IPS-20b (cell line): Measurements from ENCODE around the gene BACE1.
"Not testable (repeated sequence)": the region's sequence is repeated elsewhere in the genome, so short reads cannot be mapped to it uniquely, and the experiment has no call there.

Source experiments
- H3K27ac ChIP-seq: one replicate; pipeline ENCODE4 v1.5.1; 2013; ENCODE audit warnings: low read length
- H3K27me3 ChIP-seq: 2 replicates; pipeline ENCODE4 v1.6.1; 2013; ENCODE audit warnings: mild to moderate bottlenecking, low read length, inconsistent platforms; ENCODE audit not compliant: insufficient read depth
- H3K36me3 ChIP-seq: 2 replicates; pipeline ENCODE4 v1.6.1; 2013; ENCODE audit warnings: low read depth, mild to moderate bottlenecking, inconsistent platforms, low read length, moderate library complexity; ENCODE audit not compliant: insufficient read depth
- H3K4me1 ChIP-seq: 2 replicates; pipeline ENCODE4 v1.6.1; 2013; ENCODE audit warnings: mild to moderate bottlenecking, control low read depth, inconsistent platforms, low read length, moderate library complexity; ENCODE audit not compliant: insufficient read depth
- H3K4me3 ChIP-seq: 2 replicates; pipeline ENCODE4 v1.5.1; 2013; ENCODE audit warnings: mild to moderate bottlenecking, low read length, inconsistent platforms
- H3K9ac ChIP-seq: 2 replicates; pipeline ENCODE4 v1.6.1; 2013; ENCODE audit warnings: low read depth, mild to moderate bottlenecking, inconsistent platforms, low read length, moderate library complexity
- H3K9me3 ChIP-seq: 2 replicates; pipeline ENCODE4 v1.6.1; 2013; ENCODE audit warnings: mild to moderate bottlenecking, low read depth, low read length, inconsistent platforms; ENCODE audit not compliant: insufficient read depth

BACE1 gene

DNA sequence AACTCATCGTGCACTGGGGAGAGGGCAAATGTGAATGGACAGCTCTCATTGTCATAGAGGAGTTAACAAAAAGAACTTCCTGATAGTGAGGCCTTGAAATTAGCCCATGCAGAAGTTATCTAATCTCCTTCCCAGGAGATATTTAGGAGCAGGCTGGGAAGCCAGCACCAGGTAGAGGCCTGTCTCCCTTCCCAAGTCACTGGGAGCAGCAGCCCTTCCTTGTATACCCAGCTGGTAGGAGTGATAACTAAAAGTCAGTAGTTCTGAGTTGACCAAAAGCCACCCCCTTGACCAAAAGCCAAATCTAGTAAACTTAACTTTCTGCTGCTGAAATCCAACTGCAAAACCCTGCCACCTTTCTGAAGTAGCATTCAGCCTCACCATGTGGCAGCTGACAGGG lies 26.3 kb downstream of the BACE1 start:
- H3K27me3 ChIP-seq = no peaks in the 10 kb centered on the region
- no peak overlapping the region for H3K4me3 ChIP-seq
- no peaks in the 10 kb centered on the region for H3K4me1 ChIP-seq
- no peak overlapping the region for H3K27ac ChIP-seq
- no peak overlapping the region for H3K9ac ChIP-seq
- peaks cover 64% of the 10 kb centered on the region for H3K36me3 ChIP-seq
- H3K9me3 ChIP-seq = no peaks in the 10 kb centered on the region

DNA sequence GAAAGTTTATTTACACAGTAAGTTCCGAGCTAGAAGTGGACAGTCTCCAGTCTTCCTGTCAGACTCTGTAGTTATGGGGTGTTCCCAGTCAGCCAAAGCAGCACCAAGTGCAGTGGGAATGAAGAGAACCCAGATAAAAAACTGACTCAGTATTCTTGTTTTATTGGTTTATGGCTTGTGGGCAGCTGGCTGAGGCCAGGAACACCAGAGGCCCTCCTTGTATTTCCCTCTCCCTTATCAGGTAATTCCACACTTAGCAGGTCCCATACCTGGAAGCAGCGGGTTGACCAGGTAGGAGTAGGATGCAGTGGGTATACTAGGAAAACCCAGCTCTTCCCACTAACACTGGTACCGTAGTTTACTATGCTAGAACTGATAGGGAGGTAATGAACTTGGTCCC lies 28.4 kb downstream of the BACE1 start:
- H3K9me3 ChIP-seq = no peaks in the 10 kb centered on the region
- no peak overlapping the region for H3K4me3 ChIP-seq
- H3K4me1 ChIP-seq = no peaks in the 10 kb centered on the region
- H3K9ac ChIP-seq = no peak overlapping the region
- H3K27ac ChIP-seq = no peak overlapping the region
- H3K27me3 ChIP-seq = no peaks in the 10 kb centered on the region
- H3K36me3 ChIP-seq = peaks cover 80% of the 10 kb centered on the region

DNA sequence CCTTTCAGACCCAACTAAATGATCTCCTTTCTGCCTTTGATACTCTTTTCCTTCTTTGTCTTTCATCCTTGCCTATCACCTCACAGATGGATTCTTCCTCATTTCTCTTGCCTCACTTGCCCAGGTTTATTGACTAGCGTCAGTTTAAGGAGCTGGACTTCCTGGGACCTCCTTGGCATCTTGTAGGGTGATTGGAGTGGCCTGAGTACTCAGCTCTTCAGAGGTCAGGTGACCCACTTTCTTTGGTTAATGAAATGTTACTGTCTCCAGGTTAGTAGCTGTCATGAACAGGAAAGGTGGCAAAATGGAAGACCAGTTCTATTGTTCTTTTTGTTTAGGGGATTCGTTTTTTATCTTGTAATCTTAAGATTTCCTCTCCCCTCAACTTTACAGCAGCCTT lies 29.5 kb downstream of the BACE1 start:
- Histone ChIP-seq H3K9me3 (no peaks in the 10 kb centered on the region), H3K9ac (no peak overlapping the region), H3K36me3 (peaks cover 91% of the 10 kb centered on the region), H3K27me3 (no peaks in the 10 kb centered on the region), H3K4me1 (no peaks in the 10 kb centered on the region), H3K27ac (no peak overlapping the region), H3K4me3 (no peak overlapping the region)

DNA sequence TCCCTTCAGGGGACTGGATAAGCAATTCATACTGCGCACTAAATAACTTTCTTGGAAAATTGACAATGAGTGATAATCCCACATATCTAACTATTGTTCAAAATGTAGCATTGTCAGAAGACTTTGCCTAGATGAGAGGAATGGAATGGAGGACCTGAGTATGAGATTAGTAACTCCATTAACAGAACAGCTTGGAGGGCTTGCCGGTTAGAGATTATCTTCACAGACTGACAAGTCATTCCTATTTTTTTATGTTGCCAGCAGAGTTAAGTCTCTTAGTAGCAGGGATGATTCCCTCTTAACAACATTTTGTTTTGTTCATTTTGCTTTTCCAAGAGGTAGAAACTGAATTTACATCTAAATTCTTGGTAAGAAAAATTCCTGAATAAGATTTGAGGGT lies 32.0 kb downstream of the BACE1 start:
- no peak overlapping the region for H3K4me3 ChIP-seq
- H3K27ac ChIP-seq = no peak overlapping the region
- no peaks in the 10 kb centered on the region for H3K27me3 ChIP-seq
- no peaks in the 10 kb centered on the region for H3K9me3 ChIP-seq
- peaks cover 93% of the 10 kb centered on the region for H3K36me3 ChIP-seq
- no peak overlapping the region for H3K9ac ChIP-seq
- no peaks in the 10 kb centered on the region for H3K4me1 ChIP-seq

DNA sequence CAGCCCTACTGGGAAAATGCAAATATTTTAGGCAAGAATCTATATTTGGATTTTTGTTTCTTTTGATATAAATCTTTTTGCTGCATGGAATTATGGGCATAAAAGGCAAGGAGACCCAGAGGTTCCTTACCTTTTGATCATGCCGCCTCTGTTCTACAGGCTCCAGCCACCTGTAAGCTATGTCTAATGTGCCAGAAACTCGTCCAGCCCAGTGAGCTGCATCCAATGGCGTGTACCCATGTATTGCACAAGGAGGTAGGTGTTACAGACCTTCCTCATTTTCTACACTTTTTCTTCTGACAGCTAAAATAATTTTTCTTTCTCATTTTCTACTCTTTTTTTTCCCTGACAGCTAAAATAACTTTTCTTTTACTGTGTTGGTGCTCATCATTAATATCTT lies 33.1 kb downstream of the BACE1 start:
- Histone ChIP-seq H3K36me3 (peaks cover 82% of the 10 kb centered on the region), H3K4me3 (no peak overlapping the region), H3K9ac (no peak overlapping the region), H3K4me1 (no peaks in the 10 kb centered on the region), H3K27me3 (no peaks in the 10 kb centered on the region), H3K27ac (no peak overlapping the region), H3K9me3 (no peaks in the 10 kb centered on the region)

DNA sequence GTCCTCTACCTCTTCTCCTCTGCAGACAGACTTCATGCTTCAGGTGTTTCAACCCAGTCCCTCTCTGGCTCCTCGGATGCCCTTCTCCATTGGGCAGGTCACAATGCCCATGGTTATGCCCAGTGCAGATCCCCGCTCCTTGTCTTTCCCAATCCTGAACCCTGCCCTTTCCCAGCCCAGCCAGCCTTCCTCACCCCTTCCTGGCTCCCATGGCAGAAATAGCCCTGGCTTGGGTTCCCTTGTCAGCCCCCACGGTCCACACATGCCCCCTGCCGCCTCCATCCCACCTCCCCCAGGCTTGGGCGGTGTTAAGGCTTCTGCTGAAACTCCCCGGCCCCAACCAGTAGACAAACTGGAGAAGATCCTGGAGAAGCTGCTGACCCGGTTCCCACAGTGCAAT lies 34.2 kb downstream of the BACE1 start:
- H3K36me3 ChIP-seq = peaks cover 71% of the 10 kb centered on the region
- no peak overlapping the region for H3K27ac ChIP-seq

DNA sequence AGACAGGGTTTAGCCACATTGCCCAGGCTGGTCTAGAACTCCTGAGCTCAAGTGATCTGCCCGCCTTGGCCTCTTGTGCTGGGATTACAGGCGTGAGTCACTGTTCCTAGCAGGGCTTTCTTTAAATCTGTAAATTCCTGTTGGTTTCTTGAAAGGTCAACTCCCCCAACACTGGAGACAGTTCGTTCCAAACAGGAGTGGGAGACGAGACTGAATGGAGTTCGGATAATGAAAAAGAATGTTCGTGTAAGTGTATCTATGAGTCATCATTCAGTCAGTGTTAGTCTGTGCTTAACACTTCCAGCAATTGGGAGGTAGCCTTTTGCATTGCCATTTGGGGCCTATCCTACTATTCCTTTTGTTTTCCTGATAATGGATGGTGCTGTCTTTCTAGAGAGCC lies 34.9 kb downstream of the BACE1 start:
- Histone ChIP-seq H3K9me3 (no peaks in the 10 kb centered on the region), H3K4me3 (no peak overlapping the region), H3K27ac (no peak overlapping the region), H3K4me1 (no peaks in the 10 kb centered on the region), H3K27me3 (no peaks in the 10 kb centered on the region), H3K9ac (no peak overlapping the region), H3K36me3 (peaks cover 64% of the 10 kb centered on the region)

More for the DNA sequence above, 34.2 kb downstream of the BACE1 start:
- H3K27me3 ChIP-seq = no peaks in the 10 kb centered on the region
- H3K4me1 ChIP-seq = no peaks in the 10 kb centered on the region
- no peak overlapping the region for H3K9ac ChIP-seq
- no peak overlapping the region for H3K4me3 ChIP-seq
- no peaks in the 10 kb centered on the region for H3K9me3 ChIP-seq

DNA sequence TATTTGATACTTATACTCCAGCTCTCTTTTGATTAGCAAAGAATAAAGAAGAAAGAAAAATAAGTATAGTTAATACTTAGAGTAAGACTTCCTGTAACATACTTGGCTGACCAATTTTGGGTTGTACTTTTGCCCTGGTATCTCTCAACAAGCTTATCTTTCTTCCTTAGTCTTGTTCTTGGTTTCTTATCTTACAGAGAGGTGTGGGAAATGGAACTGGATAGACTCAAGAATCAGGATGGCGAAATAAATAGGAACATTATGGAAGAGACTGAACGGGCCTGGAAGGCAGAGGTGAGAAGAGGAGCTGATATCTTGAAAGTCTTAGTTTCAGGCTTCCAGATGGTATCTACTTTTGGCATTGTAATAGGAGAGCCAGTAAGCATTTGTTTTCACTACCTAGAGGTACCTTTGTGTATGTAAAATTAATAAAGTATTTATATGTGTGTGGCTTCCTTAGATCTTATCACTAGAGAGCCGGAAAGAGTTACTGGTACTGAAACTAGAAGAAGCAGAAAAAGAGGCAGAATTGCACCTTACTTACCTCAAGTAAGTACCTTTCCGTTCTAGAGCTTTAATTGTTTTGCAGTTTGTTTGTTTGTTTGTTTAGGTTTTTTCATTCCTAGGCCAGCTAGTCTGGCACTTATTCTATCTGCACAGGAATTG lies 36.2 kb downstream of the BACE1 start:
- Histone ChIP-seq H3K9ac (no peak overlapping the region), H3K4me1 (no peaks in the 10 kb centered on the region), H3K27ac (no peak overlapping the region), H3K27me3 (no peaks in the 10 kb centered on the region), H3K4me3 (no peak overlapping the region), H3K36me3 (peaks cover 60% of the 10 kb centered on the region), H3K9me3 (no peaks in the 10 kb centered on the region)

DNA sequence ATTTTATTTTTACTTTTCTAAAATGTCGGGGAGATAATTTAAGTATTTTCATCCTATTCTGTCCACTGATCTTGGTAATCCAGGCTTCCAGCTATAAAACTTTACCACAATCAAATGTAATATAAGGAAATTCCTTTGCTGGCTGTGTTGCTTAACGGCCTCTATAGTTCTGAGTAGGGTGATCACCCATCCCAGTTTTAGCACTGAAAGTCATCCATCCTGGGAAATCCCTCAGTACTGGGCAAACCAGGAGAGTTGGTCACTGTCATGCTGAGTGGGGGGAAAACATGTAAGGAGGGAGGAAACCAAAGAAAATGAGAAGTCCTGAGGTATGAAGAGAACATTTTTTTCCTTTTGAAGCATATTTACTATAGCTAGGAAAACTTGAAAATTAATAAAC lies 37.7 kb downstream of the BACE1 start:
- Histone ChIP-seq H3K9me3 (no peaks in the 10 kb centered on the region), H3K4me3 (no peak overlapping the region), H3K27ac (no peak overlapping the region), H3K36me3 (peaks cover 46% of the 10 kb centered on the region), H3K4me1 (0 out of 2 replicates have a peak, but pooled peaks cover 4% of the 10 kb centered on the region), H3K27me3 (no peaks in the 10 kb centered on the region), H3K9ac (no peak overlapping the region)

DNA sequence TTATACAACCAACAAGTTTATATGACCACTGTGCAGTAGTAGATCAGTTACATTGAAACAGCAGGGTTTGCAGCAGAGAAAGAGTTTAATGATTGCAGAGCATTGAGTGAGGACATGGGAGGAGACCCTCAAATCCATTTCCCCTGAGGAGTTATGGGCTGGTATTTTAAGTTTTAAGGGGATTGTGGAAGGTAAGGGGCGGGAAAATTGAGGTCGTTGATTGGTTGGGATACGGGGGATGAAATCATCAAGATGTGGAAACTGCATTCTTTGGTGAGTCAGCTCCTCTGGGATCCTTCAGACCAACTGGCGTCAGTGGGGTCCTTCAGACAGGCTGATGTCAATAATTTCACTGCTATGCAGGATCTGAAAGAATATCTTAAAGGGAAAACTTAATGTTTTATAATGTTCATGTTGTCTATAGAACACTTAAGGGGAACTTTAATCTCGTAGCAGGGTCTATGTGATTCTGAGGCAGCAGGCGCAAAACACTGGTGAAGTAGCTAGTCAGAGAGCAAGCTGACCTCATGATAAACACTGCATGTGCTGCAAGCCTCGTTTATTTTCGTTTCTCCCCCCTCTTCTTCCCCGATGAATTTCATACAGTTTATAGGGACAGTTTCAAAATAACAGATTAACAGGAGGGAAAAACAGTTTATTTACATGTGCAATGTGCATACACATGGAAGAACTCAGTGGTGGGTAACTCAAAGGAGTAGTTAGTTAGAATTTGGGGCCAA lies 42.3 kb downstream of the BACE1 start:
- Histone ChIP-seq H3K4me1 (0 out of 2 replicates have a peak, but pooled peaks cover 4% of the 10 kb centered on the region), H3K36me3 (peaks cover 9% of the 10 kb centered on the region), H3K27ac (no peak overlapping the region), H3K9ac (no peak overlapping the region), H3K4me3 (no peak overlapping the region), H3K27me3 (no peaks in the 10 kb centered on the region), H3K9me3 (no peaks in the 10 kb centered on the region)

DNA sequence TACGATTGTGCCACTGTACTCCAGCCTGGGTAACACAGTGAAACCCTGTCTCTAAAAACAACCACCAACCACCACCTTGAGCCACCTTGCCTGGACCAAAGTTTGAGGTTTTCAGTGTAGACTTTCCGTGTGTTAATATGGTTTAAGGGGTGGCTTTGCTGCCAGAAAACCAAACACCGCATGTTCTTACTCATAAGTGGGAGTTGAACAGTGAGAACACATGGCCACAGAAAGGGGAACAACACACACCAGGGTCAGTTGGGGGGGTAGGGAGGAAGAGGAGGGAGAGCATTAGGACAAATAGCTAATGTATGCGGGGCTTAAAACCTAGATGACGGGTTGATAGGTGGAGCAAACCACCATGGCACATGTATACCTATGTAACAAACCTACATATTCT lies 43.9 kb downstream of the BACE1 start:
- not testable (repeated sequence) for H3K27me3 ChIP-seq, H3K36me3 ChIP-seq, H3K27ac ChIP-seq, H3K4me1 ChIP-seq, H3K4me3 ChIP-seq, H3K9me3 ChIP-seq, H3K9ac ChIP-seq

DNA sequence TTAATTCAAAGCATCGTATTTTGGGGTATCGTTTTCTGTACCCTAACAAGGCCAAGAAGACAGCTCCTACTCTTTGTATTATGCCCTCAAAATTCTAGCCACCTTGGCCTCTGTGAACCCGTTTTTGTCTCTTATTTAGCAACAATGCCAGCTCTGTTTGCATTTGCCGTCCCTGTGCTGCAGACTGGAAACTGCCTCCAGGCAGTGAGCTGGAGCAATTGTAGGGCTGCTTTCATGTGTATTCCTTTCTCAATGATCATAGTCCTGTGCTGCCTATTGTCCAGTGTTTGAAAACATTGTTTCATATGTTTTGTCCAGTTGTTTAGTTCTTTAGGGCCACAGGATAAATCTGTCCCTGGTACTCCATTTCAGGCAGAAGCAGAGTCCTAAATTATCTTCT lies 44.8 kb downstream of the BACE1 start:
- Histone ChIP-seq H3K4me1 (peaks cover 4% of the 10 kb centered on the region; the same call in 1 of the 2 replicates), H3K36me3 (peaks cover 9% of the 10 kb centered on the region), H3K27me3 (no peaks in the 10 kb centered on the region), H3K27ac (no peak overlapping the region), H3K9ac (no peak overlapping the region), H3K4me3 (no peak overlapping the region), H3K9me3 (no peaks in the 10 kb centered on the region)
